AG04450 (cell line): ENCODE measurements around the gene VIPR1. TPM values are rescaled to one million over a fixed set of nuclear protein-coding genes. Genes with fewer than 3 reads are reported as not detected.

Source experiments
- CTCF ChIA-PET: fragments of 300-600, 350-600 bp; formaldehyde crosslinking; extraction: SDS; loops from one replicate; lab custom pipeline; 2022; ENCODE audit warnings: antibody characterized with exemption, inconsistent platforms; lab: Charles Lee
- POLR2A ChIA-PET: fragments of 350-600 bp; formaldehyde crosslinking; extraction: SDS; loops from one replicate; lab custom pipeline; 2021; ENCODE audit warnings: antibody characterized with exemption, inconsistent platforms; lab: Yijun Ruan, JAX
- DNase-seq: peaks from one replicate; pipeline ENCODE4 v3.0.0-alpha.2; 2011; ENCODE audit warnings: low read depth, low spot score
- H3K27ac ChIP-seq: one replicate; pipeline ENCODE4 v1.5.1; 2012; ENCODE audit warnings: low read depth, low read length, control low read depth
- H3K27me3 ChIP-seq: one replicate; pipeline ENCODE4 v1.6.0; 2012; ENCODE audit warnings: low read length; ENCODE audit not compliant: control insufficient read depth, insufficient read depth
- H3K4me3 ChIP-seq: 2 replicates; pipeline ENCODE4 v1.5.1; 2011; ENCODE audit warnings: mild to moderate bottlenecking, low read depth, low read length, control low read depth
- H3K9me3 ChIP-seq: 2 replicates; pipeline ENCODE4 v1.5.1; 2012; ENCODE audit warnings: low read length; ENCODE audit not compliant: control insufficient read depth, insufficient read depth
- polyA plus RNA-seq: library from polyadenylated mRNA; depleted of rRNA; stranded (reverse); fragments of >200 nt; gene quantifications from 2 replicates; pipeline ENCODE4 v1.2.3, GENCODE V29; 2011
- TF ChIP-seq, protein P1 (sequence below): IDR thresholded peaks from 2 replicates; pipeline ENCODE4 v1.5.1; 2011; ENCODE audit warnings: low read depth, low read length, control low read depth, inconsistent platforms

The VIPR1 gene
- polyA plus RNA-seq, 1 experiment: not detected

DNA sequence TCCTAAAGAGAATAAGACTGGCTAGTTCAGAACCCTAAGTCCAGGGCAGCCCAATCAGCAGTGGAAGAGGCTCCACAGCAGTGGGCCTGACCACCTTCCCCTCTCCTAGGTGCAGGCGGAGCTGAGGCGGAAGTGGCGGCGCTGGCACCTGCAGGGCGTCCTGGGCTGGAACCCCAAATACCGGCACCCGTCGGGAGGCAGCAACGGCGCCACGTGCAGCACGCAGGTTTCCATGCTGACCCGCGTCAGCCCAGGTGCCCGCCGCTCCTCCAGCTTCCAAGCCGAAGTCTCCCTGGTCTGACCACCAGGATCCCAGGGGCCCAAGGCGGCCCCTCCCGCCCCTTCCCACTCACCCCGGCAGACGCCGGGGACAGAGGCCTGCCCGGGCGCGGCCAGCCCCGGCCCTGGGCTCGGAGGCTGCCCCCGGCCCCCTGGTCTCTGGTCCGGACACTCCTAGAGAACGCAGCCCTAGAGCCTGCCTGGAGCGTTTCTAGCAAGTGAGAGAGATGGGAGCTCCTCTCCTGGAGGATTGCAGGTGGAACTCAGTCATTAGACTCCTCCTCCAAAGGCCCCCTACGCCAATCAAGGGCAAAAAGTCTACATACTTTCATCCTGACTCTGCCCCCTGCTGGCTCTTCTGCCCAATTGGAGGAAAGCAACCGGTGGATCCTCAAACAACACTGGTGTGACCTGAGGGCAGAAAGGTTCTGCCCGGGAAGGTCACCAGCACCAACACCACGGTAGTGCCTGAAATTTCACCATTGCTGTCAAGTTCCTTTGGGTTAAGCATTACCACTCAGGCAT, 33.7 kb downstream of the VIPR1 start:
- ChIA-PET POLR2A (no interaction called here), CTCF (interaction anchor here (0.5 to 6.1 kb wide), 10 partner anchors 9 to 306 kb away, joined by 3 to 29 read pairs (median 3); no protein-coding TSS in a partner anchor)
- Histone ChIP-seq H3K4me3 (no peak overlapping the region), H3K9me3 (no peaks in the 10 kb centered on the region), H3K27me3 (peaks cover 14% of the 10 kb centered on the region), H3K27ac (no peak overlapping the region)
- TF ChIP-seq, protein P1, sequence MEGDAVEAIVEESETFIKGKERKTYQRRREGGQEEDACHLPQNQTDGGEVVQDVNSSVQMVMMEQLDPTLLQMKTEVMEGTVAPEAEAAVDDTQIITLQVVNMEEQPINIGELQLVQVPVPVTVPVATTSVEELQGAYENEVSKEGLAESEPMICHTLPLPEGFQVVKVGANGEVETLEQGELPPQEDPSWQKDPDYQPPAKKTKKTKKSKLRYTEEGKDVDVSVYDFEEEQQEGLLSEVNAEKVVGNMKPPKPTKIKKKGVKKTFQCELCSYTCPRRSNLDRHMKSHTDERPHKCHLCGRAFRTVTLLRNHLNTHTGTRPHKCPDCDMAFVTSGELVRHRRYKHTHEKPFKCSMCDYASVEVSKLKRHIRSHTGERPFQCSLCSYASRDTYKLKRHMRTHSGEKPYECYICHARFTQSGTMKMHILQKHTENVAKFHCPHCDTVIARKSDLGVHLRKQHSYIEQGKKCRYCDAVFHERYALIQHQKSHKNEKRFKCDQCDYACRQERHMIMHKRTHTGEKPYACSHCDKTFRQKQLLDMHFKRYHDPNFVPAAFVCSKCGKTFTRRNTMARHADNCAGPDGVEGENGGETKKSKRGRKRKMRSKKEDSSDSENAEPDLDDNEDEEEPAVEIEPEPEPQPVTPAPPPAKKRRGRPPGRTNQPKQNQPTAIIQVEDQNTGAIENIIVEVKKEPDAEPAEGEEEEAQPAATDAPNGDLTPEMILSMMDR: peak; percentile 43
- no peak for DNase-seq

DNA sequence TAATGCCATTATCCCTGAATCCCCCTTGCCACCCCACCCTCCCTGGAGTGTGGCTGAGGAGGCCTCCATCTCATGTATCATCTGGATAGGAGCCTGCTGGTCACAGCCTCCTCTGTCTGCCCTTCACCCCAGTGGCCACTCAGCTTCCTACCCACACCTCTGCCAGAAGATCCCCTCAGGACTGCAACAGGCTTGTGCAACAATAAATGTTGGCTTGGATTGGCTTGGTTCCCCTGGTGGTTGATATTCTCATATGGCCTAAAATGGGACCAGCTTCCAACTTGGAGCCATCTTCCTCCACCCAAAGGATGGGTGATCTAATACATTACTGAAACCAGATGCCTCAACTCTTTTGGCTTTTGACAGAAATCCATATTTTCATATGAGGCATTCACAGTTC, 34.9 kb downstream of the VIPR1 start:
- CTCF ChIA-PET: interaction anchor here (1.0 to 6.1 kb wide), 6 partner anchors 8 to 307 kb away, joined by 3 to 29 read pairs (median 4); no protein-coding TSS in a partner anchor

DNA sequence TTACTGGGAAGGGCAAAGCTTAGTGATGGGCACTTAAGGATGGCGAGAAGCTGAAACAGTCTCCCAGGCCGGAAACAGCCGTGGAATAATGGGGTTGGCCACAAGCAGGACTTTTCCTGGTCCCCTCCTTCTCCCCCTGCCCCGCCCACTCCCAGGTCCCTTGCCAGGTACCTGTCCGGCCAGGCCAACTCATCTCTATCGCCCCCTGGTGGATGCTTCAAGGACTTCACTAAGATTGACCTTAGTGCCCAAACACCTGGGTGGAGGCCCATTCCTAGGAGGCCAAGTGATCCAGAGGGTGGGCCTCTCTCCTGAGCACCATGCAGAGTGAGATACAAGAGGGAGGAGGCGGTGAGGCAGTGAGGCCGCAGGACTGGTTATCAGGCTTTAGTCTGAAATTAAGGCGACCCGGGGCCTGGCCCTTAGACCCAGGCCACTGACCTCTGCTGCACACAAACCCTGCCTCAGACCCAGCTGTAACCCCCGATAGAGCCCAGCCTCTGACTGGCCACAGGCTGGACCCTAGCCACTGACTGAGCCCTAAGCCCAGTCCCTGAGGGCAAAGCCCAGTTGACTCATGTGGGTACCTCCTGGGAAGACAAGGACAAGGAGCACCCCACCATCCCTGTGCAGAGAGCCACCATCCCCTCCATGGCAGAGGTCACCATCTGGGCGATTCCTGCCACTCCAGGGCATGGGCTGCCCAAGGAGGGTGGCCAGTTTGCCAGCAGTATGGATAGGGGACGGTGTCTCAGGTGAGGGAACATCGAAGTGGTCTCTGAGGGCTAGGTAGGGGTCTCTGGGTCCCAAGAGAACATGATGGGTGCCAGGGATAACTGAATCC, 37.6 kb downstream of the VIPR1 start:
- Histone ChIP-seq H3K27me3 (peaks cover 13% of the 10 kb centered on the region), H3K9me3 (no peaks in the 10 kb centered on the region), H3K27ac (no peak overlapping the region), H3K4me3 (no peak overlapping the region)
- DNase-seq: no peak
- ChIA-PET CTCF (interaction anchor here (0.6 kb wide), 2 partner anchors 14 to 36 kb away, joined by 3 read pairs; no protein-coding TSS in a partner anchor), POLR2A (no interaction called here)
- TF ChIP-seq, protein P1: peak; percentile 57

More for the DNA sequence above, 34.9 kb downstream of the VIPR1 start:
- POLR2A ChIA-PET: no interaction called here
- TF ChIP-seq, protein P1: no peak
- DNase-seq: no peak
- Histone ChIP-seq H3K4me3 (no peak overlapping the region), H3K27me3 (peaks cover 9% of the 10 kb centered on the region), H3K9me3 (no peaks in the 10 kb centered on the region), H3K27ac (no peak overlapping the region)

DNA sequence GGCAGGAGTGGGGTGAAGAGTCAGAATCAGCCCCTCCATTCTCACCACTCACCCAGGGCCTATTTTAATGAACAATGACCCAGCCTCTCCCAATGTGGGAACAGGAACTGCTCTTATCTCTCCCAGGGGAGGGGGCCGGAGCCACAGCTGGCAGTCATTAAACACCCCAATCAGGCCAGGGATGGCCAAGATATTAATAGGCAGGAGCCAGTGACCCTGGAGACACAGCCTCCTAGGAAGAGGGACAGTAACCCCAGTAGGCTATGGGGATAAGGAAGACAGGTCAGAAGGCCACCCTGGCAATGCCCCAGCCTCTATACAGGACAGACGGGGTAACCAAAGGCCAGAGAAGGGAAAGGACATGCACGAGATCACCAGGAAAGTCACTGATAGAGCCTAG, 38.6 kb downstream of the VIPR1 start:
- H3K4me3 ChIP-seq: no peak overlapping the region
- TF ChIP-seq, protein P1: no peak
- POLR2A ChIA-PET: no interaction called here
- no peak overlapping the region for H3K27ac ChIP-seq
- no peaks in the 10 kb centered on the region for H3K9me3 ChIP-seq
- peaks cover 13% of the 10 kb centered on the region for H3K27me3 ChIP-seq
- DNase-seq: no peak
- CTCF ChIA-PET: no interaction called here
